ENCODE results near the gene CPNE4.

Gene CPNE4

GRCh38 chr3:131616719-131617118, 418.1 kb downstream of the CPNE4 start:
- Mint-ChIP-seq H3K9me3 (no peaks in the 10 kb centered on the region), H3K36me3 (ENCODE audit: low read depth) (no peaks in the 10 kb centered on the region), H3K27ac (no peak overlapping the region), H3K27me3 (ENCODE audit: low read depth, poor library complexity) (peaks cover 6% of the 10 kb centered on the region), H3K4me3 (no peak overlapping the region), H3K4me1 (peaks cover 30% of the 10 kb centered on the region)
- TF ChIP-seq CTCF (IDR thresholded peaks at IDR 0.05), result no peak
- no peak for DNase-seq

GRCh38 chr3:131612745-131613144, 422.1 kb downstream of the CPNE4 start:
- peaks cover 13% of the 10 kb centered on the region for H3K4me1 Mint-ChIP-seq
- H3K27me3 Mint-ChIP-seq (ENCODE audit: low read depth, poor library complexity), result no peaks in the 10 kb centered on the region
- no peaks in the 10 kb centered on the region for H3K36me3 Mint-ChIP-seq (ENCODE audit: low read depth)
- no peaks in the 10 kb centered on the region for H3K9me3 Mint-ChIP-seq
- no peak overlapping the region for H3K27ac Mint-ChIP-seq
- DNase-seq, result no peak
- TF ChIP-seq CTCF (IDR thresholded peaks at IDR 0.05), result no peak
- no peak overlapping the region for H3K4me3 Mint-ChIP-seq

GRCh38 chr3:131610174-131610573, 424.6 kb downstream of the CPNE4 start:
- Mint-ChIP-seq H3K4me3 (no peak overlapping the region), H3K9me3 (no peaks in the 10 kb centered on the region), H3K4me1 (no peaks in the 10 kb centered on the region), H3K27me3 (ENCODE audit: low read depth, poor library complexity) (no peaks in the 10 kb centered on the region), H3K27ac (no peak overlapping the region), H3K36me3 (ENCODE audit: low read depth) (no peaks in the 10 kb centered on the region)
- TF ChIP-seq CTCF (IDR thresholded peaks at IDR 0.05), result no peak
- no peak for DNase-seq

GRCh38 chr3:131608741-131609140, 426.1 kb downstream of the CPNE4 start:
- H3K9me3 Mint-ChIP-seq, result no peaks in the 10 kb centered on the region
- no peak overlapping the region for H3K4me3 Mint-ChIP-seq
- DNase-seq, result no peak
- no peaks in the 10 kb centered on the region for H3K4me1 Mint-ChIP-seq
- no peak for TF ChIP-seq CTCF (IDR thresholded peaks at IDR 0.05)
- no peak overlapping the region for H3K27ac Mint-ChIP-seq
- no peaks in the 10 kb centered on the region for H3K36me3 Mint-ChIP-seq (ENCODE audit: low read depth)
- no peaks in the 10 kb centered on the region for H3K27me3 Mint-ChIP-seq (ENCODE audit: low read depth, poor library complexity)

GRCh38 chr3:131608296-131608695, 426.5 kb downstream of the CPNE4 start:
- no peak for DNase-seq
- TF ChIP-seq CTCF (IDR thresholded peaks at IDR 0.05), result no peak
- H3K27me3 Mint-ChIP-seq (ENCODE audit: low read depth, poor library complexity), result no peaks in the 10 kb centered on the region
- no peaks in the 10 kb centered on the region for H3K9me3 Mint-ChIP-seq
- no peak overlapping the region for H3K4me3 Mint-ChIP-seq
- H3K4me1 Mint-ChIP-seq, result no peaks in the 10 kb centered on the region
- H3K36me3 Mint-ChIP-seq (ENCODE audit: low read depth), result no peaks in the 10 kb centered on the region
- no peak overlapping the region for H3K27ac Mint-ChIP-seq

- Mint-ChIP-seq H3K4me1 (peaks cover 15% of the 10 kb centered on the region), H3K36me3 (ENCODE audit: low read depth) (no peaks in the 10 kb centered on the region), H3K9me3 (no peaks in the 10 kb centered on the region), H3K27ac (no peak overlapping the region), H3K4me3 (no peak overlapping the region), H3K27me3 (ENCODE audit: low read depth, poor library complexity) (no peaks in the 10 kb centered on the region)
- no peak for DNase-seq
- TF ChIP-seq CTCF (IDR thresholded peaks at IDR 0.05), result no peak
Observed at GRCh38 chr3:131605916-131606315, 428.9 kb downstream of the CPNE4 start.
